Activated CD4-positive, alpha-beta T cell treated with anti-CD3 and anti-CD28 coated beads for 24 hours (primary cell): ENCODE results near the gene KIAA1755.

Experiments used
- DNase-seq, 2 donors: peaks; one replicate each; pipeline ENCODE4 v3.0.0-alpha.2; 2020; ENCODE audit warnings: low read depth in 2 of 2

Gene KIAA1755

GRCh38 chr20:38166703-38167233 lies 93.8 kb downstream of the KIAA1755 start:
- no peak for DNase-seq

DNA sequence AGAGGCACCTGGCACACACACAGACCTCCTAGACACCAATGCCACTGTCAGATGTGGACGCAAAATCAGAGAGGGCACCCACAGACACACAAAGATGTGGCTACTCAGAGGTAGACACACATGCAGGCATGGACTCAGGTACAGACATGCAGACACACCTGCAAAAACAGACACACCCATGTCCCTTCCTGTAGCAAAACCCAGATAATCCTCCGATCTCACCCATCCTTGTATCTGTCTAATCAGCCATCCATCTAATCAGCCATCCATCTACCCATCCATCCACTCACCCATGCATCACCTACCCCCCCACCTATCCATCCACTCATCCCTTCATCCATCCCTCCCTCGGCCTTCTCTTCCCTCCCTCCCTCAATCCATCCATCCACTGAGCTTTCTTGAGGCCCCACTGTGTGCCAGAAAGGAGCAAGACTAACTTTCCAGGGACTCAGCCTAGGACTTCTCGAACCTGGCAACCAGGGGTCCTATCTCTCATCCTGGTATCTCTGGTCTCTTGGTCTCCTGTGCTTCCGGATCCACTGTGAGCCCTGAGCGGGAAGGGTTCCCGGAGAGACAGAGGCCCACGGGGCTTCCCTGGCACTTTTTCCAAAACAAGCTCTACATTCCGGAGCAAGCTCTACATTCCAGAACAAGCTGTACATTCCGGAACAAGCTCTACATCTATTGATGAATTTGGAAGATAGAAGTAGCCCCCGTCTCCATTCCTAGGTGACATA lies 94.4 kb downstream of the KIAA1755 start:
- DNase-seq = no peak

- DNase-seq = peak; percentile 11 to 13
These were observed 95.2 kb downstream of the KIAA1755 start, which contains the start of gene TGM2 for GRCh38 chr20:38165089-38165965. Gene TGM2, minus strand, starts transcription at chr20:38165270. Its CDS starts 72 bp downstream, at chr20:38165198.

DNA sequence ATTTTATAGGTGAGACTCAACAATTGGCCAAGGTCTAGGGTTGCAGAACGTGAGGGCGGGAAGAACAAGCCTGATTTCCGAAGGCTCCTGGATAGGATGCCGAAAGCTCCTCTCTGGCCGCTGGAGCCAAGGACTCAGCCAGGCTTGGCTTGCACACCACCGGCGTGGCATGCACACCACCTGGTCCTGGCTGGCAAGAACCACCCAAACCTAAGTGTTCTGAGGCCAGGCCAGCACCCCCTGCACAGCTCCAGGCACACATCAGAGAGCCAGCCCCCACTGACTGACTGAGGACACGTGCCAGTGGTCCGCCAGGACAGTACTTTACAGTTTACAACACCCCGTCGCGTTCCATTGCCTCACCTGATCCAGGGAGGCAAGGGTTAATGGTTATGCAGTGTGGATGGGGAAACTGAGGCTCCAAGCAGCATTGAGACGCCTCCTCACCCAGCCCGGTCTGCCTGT lies 95.9 kb downstream of the KIAA1755 start:
- DNase-seq = no peak

GRCh38 chr20:38164069-38164468 lies 96.5 kb downstream of the KIAA1755 start:
- no peak for DNase-seq

GRCh38 chr20:38162878-38163875 lies 97.4 kb downstream of the KIAA1755 start:
- DNase-seq = no peak

- no peak for DNase-seq
These were observed 98.4 kb downstream of the KIAA1755 start for GRCh38 chr20:38162149-38162548.

DNA sequence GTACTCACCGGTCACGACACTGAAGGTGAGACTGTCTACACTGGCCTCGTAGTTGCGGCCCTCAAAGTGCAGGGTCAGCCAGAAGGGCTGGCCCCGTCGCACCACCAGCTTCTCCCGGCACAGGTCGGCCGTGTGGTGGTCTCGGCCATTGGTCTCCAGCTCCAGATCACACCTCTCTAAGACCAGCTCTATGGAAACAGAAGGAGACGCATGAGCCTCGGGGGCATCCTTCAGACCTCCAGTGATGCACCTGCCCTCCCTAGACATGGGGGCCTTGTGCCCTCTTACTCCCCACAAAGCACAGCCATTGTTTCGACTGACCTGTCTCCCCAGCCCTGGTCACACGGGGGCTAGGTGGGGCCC lies 99.1 kb downstream of the KIAA1755 start:
- DNase-seq = no peak
